ENCODE measurements around the gene CCDC146. TPM values are rescaled to one million over a fixed set of nuclear protein-coding genes. Genes with fewer than 3 reads are reported as not detected.
"Not testable (repeated sequence)": the region's sequence is repeated elsewhere in the genome, so short reads cannot be mapped to it uniquely, and the experiment has no call there.

The CCDC146 gene
- total RNA-seq, 2 donors from 2014 or later, result 8.5 to 14.7 TPM

GRCh38 chr7:77327932-77328628 lies 205.7 kb downstream of the CCDC146 start:
- H3K9me3 ChIP-seq (ENCODE audit: control insufficient read depth, low read length, poor library complexity, severe bottlenecking), result no peaks in the 10 kb centered on the region
- peak overlapping the region; percentile 71 for H3K4me3 Mint-ChIP-seq
- ATAC-seq (peak; percentile 53), DNase-seq (no peak)
- peaks cover 5% of the 10 kb centered on the region for H3K36me3 Mint-ChIP-seq (ENCODE audit: low read depth)
- H3K27me3 Mint-ChIP-seq, result no peaks in the 10 kb centered on the region
- peaks cover 35% of the 10 kb centered on the region for H3K4me1 Mint-ChIP-seq
- peak overlapping the region; percentile 80 for H3K27ac Mint-ChIP-seq

- ATAC-seq, result no peak
- Mint-ChIP-seq H3K4me3 (no peak overlapping the region), H3K4me1 (peaks cover 35% of the 10 kb centered on the region), H3K27me3 (no peaks in the 10 kb centered on the region), H3K27ac (peak overlapping the region; percentile 80), H3K36me3 (ENCODE audit: low read depth) (peaks cover 5% of the 10 kb centered on the region)
- no peaks in the 10 kb centered on the region for H3K9me3 ChIP-seq (ENCODE audit: control insufficient read depth, low read length, poor library complexity, severe bottlenecking)
- no peak for DNase-seq
Measured at GRCh38 chr7:77328669-77329068, 206.3 kb downstream of the CCDC146 start.

- H3K36me3 Mint-ChIP-seq (ENCODE audit: low read depth), result peaks cover 2% of the 10 kb centered on the region
- no peaks in the 10 kb centered on the region for H3K27me3 Mint-ChIP-seq
- no peaks in the 10 kb centered on the region for H3K9me3 ChIP-seq (ENCODE audit: control insufficient read depth, low read length, poor library complexity, severe bottlenecking)
- H3K4me1 Mint-ChIP-seq, result peaks cover 32% of the 10 kb centered on the region
- H3K27ac Mint-ChIP-seq, result peak overlapping the region; percentile 32
- DNase-seq (no peak), ATAC-seq (no peak)
- H3K4me3 Mint-ChIP-seq, result no peak overlapping the region
Measured at GRCh38 chr7:77329466-77330168, 207.2 kb downstream of the CCDC146 start.

- Mint-ChIP-seq H3K4me1 (peaks cover 32% of the 10 kb centered on the region), H3K4me3 (no peak overlapping the region), H3K36me3 (ENCODE audit: low read depth) (peaks cover 2% of the 10 kb centered on the region), H3K27ac (peak overlapping the region; percentile 32), H3K27me3 (no peaks in the 10 kb centered on the region)
- DNase-seq (no peak), ATAC-seq (peak; percentile 63)
- H3K9me3 ChIP-seq (ENCODE audit: control insufficient read depth, low read length, poor library complexity, severe bottlenecking), result no peaks in the 10 kb centered on the region
Measured at GRCh38 chr7:77330169-77330882, 207.9 kb downstream of the CCDC146 start.

- peaks cover 32% of the 10 kb centered on the region for H3K4me1 Mint-ChIP-seq
- no peaks in the 10 kb centered on the region for H3K9me3 ChIP-seq (ENCODE audit: control insufficient read depth, low read length, poor library complexity, severe bottlenecking)
- H3K27me3 Mint-ChIP-seq, result no peaks in the 10 kb centered on the region
- H3K27ac Mint-ChIP-seq, result no peak overlapping the region
- ATAC-seq, result peak; percentile 79
- peak in 1 of 3 donors; percentile 5 for DNase-seq
- H3K36me3 Mint-ChIP-seq (ENCODE audit: low read depth), result no peaks in the 10 kb centered on the region
- no peak overlapping the region for H3K4me3 Mint-ChIP-seq
Measured at GRCh38 chr7:77331938-77332695, 209.7 kb downstream of the CCDC146 start.

GRCh38 chr7:77334039-77334438 lies 211.6 kb downstream of the CCDC146 start:
- not testable (repeated sequence) for H3K36me3 Mint-ChIP-seq (ENCODE audit: low read depth); H3K27ac Mint-ChIP-seq; H3K9me3 ChIP-seq (ENCODE audit: control insufficient read depth, low read length, poor library complexity, severe bottlenecking); H3K27me3 Mint-ChIP-seq; DNase-seq; ATAC-seq; H3K4me3 Mint-ChIP-seq
- H3K4me1 Mint-ChIP-seq, result peaks cover 28% of the 10 kb centered on the region

GRCh38 chr7:77335581-77335980 lies 213.2 kb downstream of the CCDC146 start:
- ATAC-seq (no peak), DNase-seq (no peak)
- peak overlapping the region; percentile 43 for H3K27ac Mint-ChIP-seq
- no peaks in the 10 kb centered on the region for H3K9me3 ChIP-seq (ENCODE audit: control insufficient read depth, low read length, poor library complexity, severe bottlenecking)
- no peaks in the 10 kb centered on the region for H3K27me3 Mint-ChIP-seq
- H3K36me3 Mint-ChIP-seq (ENCODE audit: low read depth), result peaks cover 3% of the 10 kb centered on the region
- no peak overlapping the region for H3K4me3 Mint-ChIP-seq
- H3K4me1 Mint-ChIP-seq, result peaks cover 21% of the 10 kb centered on the region

GRCh38 chr7:77337456-77337990 lies 215.1 kb downstream of the CCDC146 start:
- peak overlapping the region; percentile 52 for H3K4me3 Mint-ChIP-seq
- H3K4me1 Mint-ChIP-seq, result peaks cover 17% of the 10 kb centered on the region
- H3K27ac Mint-ChIP-seq, result peak overlapping the region; percentile 51
- H3K27me3 Mint-ChIP-seq, result no peaks in the 10 kb centered on the region
- ATAC-seq (no peak), DNase-seq (no peak)
- no peaks in the 10 kb centered on the region for H3K9me3 ChIP-seq (ENCODE audit: control insufficient read depth, low read length, poor library complexity, severe bottlenecking)
- H3K36me3 Mint-ChIP-seq (ENCODE audit: low read depth), result peaks cover 3% of the 10 kb centered on the region

GRCh38 chr7:77338260-77338659 lies 215.8 kb downstream of the CCDC146 start:
- ATAC-seq (no peak), DNase-seq (no peak)
- Mint-ChIP-seq H3K27ac (no peak overlapping the region), H3K4me3 (no peak overlapping the region), H3K36me3 (ENCODE audit: low read depth) (peaks cover 3% of the 10 kb centered on the region), H3K27me3 (no peaks in the 10 kb centered on the region), H3K4me1 (peaks cover 17% of the 10 kb centered on the region)
- H3K9me3 ChIP-seq (ENCODE audit: control insufficient read depth, low read length, poor library complexity, severe bottlenecking), result no peaks in the 10 kb centered on the region

GRCh38 chr7:77338883-77339629 lies 216.6 kb downstream of the CCDC146 start:
- ATAC-seq (no peak), DNase-seq (no peak)
- peaks cover 17% of the 10 kb centered on the region for H3K4me1 Mint-ChIP-seq
- no peaks in the 10 kb centered on the region for H3K27me3 Mint-ChIP-seq
- no peak overlapping the region for H3K27ac Mint-ChIP-seq
- peaks cover 3% of the 10 kb centered on the region for H3K36me3 Mint-ChIP-seq (ENCODE audit: low read depth)
- H3K9me3 ChIP-seq (ENCODE audit: control insufficient read depth, low read length, poor library complexity, severe bottlenecking), result no peaks in the 10 kb centered on the region
- H3K4me3 Mint-ChIP-seq, result no peak overlapping the region

- Mint-ChIP-seq H3K27ac (peak overlapping the region; percentile 12), H3K4me3 (no peak overlapping the region)
- ATAC-seq, result no peak
Measured at GRCh38 chr7:77339726-77340125, 217.3 kb downstream of the CCDC146 start.

More at GRCh38 chr7:77339726-77340125, 217.3 kb downstream of the CCDC146 start:
- peaks cover 3% of the 10 kb centered on the region for H3K36me3 Mint-ChIP-seq (ENCODE audit: low read depth)
- H3K4me1 Mint-ChIP-seq, result peaks cover 17% of the 10 kb centered on the region
- no peak for DNase-seq
- no peaks in the 10 kb centered on the region for H3K9me3 ChIP-seq (ENCODE audit: control insufficient read depth, low read length, poor library complexity, severe bottlenecking)
- no peaks in the 10 kb centered on the region for H3K27me3 Mint-ChIP-seq
